GM19372 (cell line): ENCODE results near the gene CACNB2.
"Not testable (repeated sequence)": the region's sequence is repeated elsewhere in the genome, so short reads cannot be mapped to it uniquely, and the experiment has no call there.

Experiments
- ATAC-seq: cut with Tn5 transposase; IDR thresholded peaks from one replicate; pipeline ENCODE4 v1.9.1; 2021; ENCODE audit warnings: mild to moderate bottlenecking, low read depth, moderate library complexity; ENCODE audit not compliant: unreplicated experiment

CACNB2 gene

GRCh38 chr10:18429335-18429734 is 289.1 kb downstream of the CACNB2 start:
- no peak for ATAC-seq

GRCh38 chr10:18436902-18437301 is 296.7 kb downstream of the CACNB2 start:
- no peak for ATAC-seq

GRCh38 chr10:18437486-18437885 is 297.3 kb downstream of the CACNB2 start:
- ATAC-seq = no peak

- ATAC-seq = no peak
Measured at GRCh38 chr10:18438361-18439126, 298.3 kb downstream of the CACNB2 start.

- no peak for ATAC-seq
Measured at GRCh38 chr10:18439601-18440000, 299.4 kb downstream of the CACNB2 start.

- ATAC-seq = not testable (repeated sequence)
Measured at GRCh38 chr10:18445635-18446034, 305.4 kb downstream of the CACNB2 start.

- ATAC-seq = no peak
Measured at GRCh38 chr10:18446205-18446604, 306.0 kb downstream of the CACNB2 start.

GRCh38 chr10:18449611-18450026 is 309.4 kb downstream of the CACNB2 start:
- ATAC-seq = no peak

GRCh38 chr10:18450298-18450697 is 310.1 kb downstream of the CACNB2 start:
- ATAC-seq = no peak

- no peak for ATAC-seq
Measured at GRCh38 chr10:18455086-18455884, 315.1 kb downstream of the CACNB2 start.

- ATAC-seq = peak; percentile 98
Measured at GRCh38 chr10:18456984-18457383, 316.8 kb downstream of the CACNB2 start.

- no peak for ATAC-seq
Measured at GRCh38 chr10:18460032-18460431, 319.8 kb downstream of the CACNB2 start.

GRCh38 chr10:18463673-18464211 is 323.5 kb downstream of the CACNB2 start:
- no peak for ATAC-seq

GRCh38 chr10:18469125-18469524 is 328.9 kb downstream of the CACNB2 start:
- ATAC-seq = no peak

GRCh38 chr10:18472977-18473376 is 332.8 kb downstream of the CACNB2 start:
- no peak for ATAC-seq

- ATAC-seq = no peak
Measured at GRCh38 chr10:18473424-18474117, 333.3 kb downstream of the CACNB2 start.

GRCh38 chr10:18474118-18474455 is 333.9 kb downstream of the CACNB2 start:
- no peak for ATAC-seq

GRCh38 chr10:18476076-18476647 is 335.9 kb downstream of the CACNB2 start:
- ATAC-seq = no peak

- ATAC-seq = no peak
Measured at GRCh38 chr10:18478354-18478753, 338.1 kb downstream of the CACNB2 start.

- no peak for ATAC-seq
Measured at GRCh38 chr10:18479502-18479901, 339.3 kb downstream of the CACNB2 start.
